Sigmoid colon (tissue), 7 donors: ENCODE results near the gene LRP1B. TPM values are rescaled to one million over a fixed set of nuclear protein-coding genes. Genes with fewer than 3 reads are reported as not detected.

Experiments
- DNase-seq: peaks from one replicate; pipeline ENCODE4 v3.0.0-alpha.2; 2019
- H3K27ac ChIP-seq, 4 donors: fragments of 200-600 bp; sonication (generic); one replicate each; pipeline ENCODE4 v1.5.1; 2016 to 2019; ENCODE audit warnings: mild to moderate bottlenecking in 1 of 4
- H3K27me3 ChIP-seq, 3 donors: fragments of 200-600 bp; sonication (generic); one replicate each; pipeline ENCODE4 v1.5.1; 2019; ENCODE audit warnings: mild to moderate bottlenecking in 1 of 3
- H3K36me3 ChIP-seq, 4 donors: fragments of 200-600 bp; sonication (generic); one replicate each; pipeline ENCODE4 v1.5.1; 2016 to 2019
- H3K4me1 ChIP-seq, 4 donors: fragments of 200-600 bp; sonication (generic); one replicate each; pipeline ENCODE4 v1.5.1; 2017 to 2019
- H3K4me3 ChIP-seq, 4 donors: fragments of 200-600 bp; sonication (generic); one replicate each; pipeline ENCODE4 v1.5.1; 2017 to 2019; ENCODE audit warnings: mild to moderate bottlenecking in 2 of 4, moderate library complexity in 1 of 4
- H3K9me3 ChIP-seq, 4 donors: fragments of 200-600 bp in 3 of 4; sonication (generic) in 3 of 4; one replicate each; pipeline versions ENCODE4 v1.5.1 to v1.6.1; 2013 to 2019
- EP300 ChIP-seq, 4 donors: sonication (generic); formaldehyde crosslinking; IDR thresholded peaks; one replicate each; pipeline ENCODE4 v1.6.1; 2017; ENCODE audit warnings: antibody characterized with exemption in 4 of 4
- POLR2A ChIP-seq, 2 donors: fragments of 450-650 bp; IDR thresholded peaks; one replicate each; pipeline ENCODE4 v1.6.1; 2016; ENCODE audit warnings: antibody characterized with exemption in 2 of 2, mild to moderate bottlenecking in 2 of 2, moderate library complexity in 2 of 2
- POLR2AphosphoS5 ChIP-seq, 4 donors: sonication (generic); formaldehyde crosslinking; IDR thresholded peaks; one replicate each; pipeline ENCODE4 v1.6.1; 2017; ENCODE audit warnings: antibody characterized with exemption in 4 of 4
- WGBS, 2 donors: extraction: QIAGEN DNeasy Blood & Tissue Kit; methylation state at CpG; one replicate each; pipeline ENCODE4 v1.1.7; 2013; 5-methylcytosine and 5-hydroxymethylcytosine counted together
- intact Hi-C: fragments of 100-400 bp; cut with DNase I; formaldehyde crosslinking; loops from one replicate; pipeline ENCODE4 v1.15.1; 2023
- polyA plus RNA-seq, 3 donors: library from polyadenylated mRNA; stranded (reverse); fragments of 200-250 nt; gene quantifications; one replicate each; pipeline ENCODE4 v1.2.3, GENCODE V29; 2013
- total RNA-seq, 4 donors: library from RNA; depleted of rRNA; stranded (reverse); fragments of >200 nt; gene quantifications; one replicate each; pipeline ENCODE4 v1.1.0, GENCODE V29; 2016
- TF ChIP-seq, protein P1 (sequence below), 4 experiments: fragments of 450-650 bp in 3 of 4; fragments of 200-600 bp in 1 of 4; IDR thresholded peaks; one replicate each; pipeline ENCODE4 v1.5.1; 2016 to 2019; ENCODE audit warnings: antibody characterized with exemption in 4 of 4, mild to moderate bottlenecking in 3 of 4, moderate library complexity in 2 of 4
- donor health status: healthy with polysubstance abuse.
- donor health status: Bipolar disorder and iron deficiency.
- donor health status: healthy.

LRP1B gene
- total and polyA plus RNA-seq, 7 donors, result 0.06 to 5.1 (median 2.0) TPM; not detected in 1

DNA sequence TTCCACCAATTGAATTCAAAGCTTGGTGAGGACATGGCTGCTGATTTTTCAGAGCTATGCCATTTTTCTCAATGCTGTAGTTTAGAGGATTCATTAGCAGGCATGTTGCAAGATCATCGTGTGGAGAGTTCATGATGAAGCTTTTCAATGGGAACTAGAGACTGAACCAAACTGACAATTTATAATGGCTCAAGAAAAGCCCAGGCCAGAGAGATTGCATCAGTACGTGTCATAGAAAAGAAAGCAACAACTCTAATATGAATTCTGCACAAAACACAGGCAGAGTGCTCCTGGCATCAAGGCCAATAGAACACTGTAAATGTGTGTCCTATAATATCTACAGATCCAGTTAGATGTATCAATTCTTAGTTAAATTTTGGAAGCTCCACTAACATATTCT is 477.6 kb downstream of the LRP1B start:
- Histone ChIP-seq H3K27ac (no peak overlapping the region), H3K9me3 (no peaks in the 10 kb centered on the region), H3K36me3 (no peaks in the 10 kb centered on the region), H3K27me3 (no peaks in the 10 kb centered on the region), H3K4me1 (no peaks in the 10 kb centered on the region), H3K4me3 (no peak overlapping the region)
- 71 to 86% methylated on average over 2 of the region's 2 CpGs for WGBS, 2 donors
- DNase-seq, result no peak
- intact Hi-C loops, result no loop called here
- TF ChIP-seq EP300 (IDR thresholded peaks at IDR 0.05), result no peak
- TF ChIP-seq POLR2AphosphoS5 (IDR thresholded peaks at IDR 0.05), result no peak
- TF ChIP-seq, protein P1, sequence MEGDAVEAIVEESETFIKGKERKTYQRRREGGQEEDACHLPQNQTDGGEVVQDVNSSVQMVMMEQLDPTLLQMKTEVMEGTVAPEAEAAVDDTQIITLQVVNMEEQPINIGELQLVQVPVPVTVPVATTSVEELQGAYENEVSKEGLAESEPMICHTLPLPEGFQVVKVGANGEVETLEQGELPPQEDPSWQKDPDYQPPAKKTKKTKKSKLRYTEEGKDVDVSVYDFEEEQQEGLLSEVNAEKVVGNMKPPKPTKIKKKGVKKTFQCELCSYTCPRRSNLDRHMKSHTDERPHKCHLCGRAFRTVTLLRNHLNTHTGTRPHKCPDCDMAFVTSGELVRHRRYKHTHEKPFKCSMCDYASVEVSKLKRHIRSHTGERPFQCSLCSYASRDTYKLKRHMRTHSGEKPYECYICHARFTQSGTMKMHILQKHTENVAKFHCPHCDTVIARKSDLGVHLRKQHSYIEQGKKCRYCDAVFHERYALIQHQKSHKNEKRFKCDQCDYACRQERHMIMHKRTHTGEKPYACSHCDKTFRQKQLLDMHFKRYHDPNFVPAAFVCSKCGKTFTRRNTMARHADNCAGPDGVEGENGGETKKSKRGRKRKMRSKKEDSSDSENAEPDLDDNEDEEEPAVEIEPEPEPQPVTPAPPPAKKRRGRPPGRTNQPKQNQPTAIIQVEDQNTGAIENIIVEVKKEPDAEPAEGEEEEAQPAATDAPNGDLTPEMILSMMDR (IDR thresholded peaks at IDR 0.05), result no peak
- TF ChIP-seq POLR2A (IDR thresholded peaks at IDR 0.05), result no peak

DNA sequence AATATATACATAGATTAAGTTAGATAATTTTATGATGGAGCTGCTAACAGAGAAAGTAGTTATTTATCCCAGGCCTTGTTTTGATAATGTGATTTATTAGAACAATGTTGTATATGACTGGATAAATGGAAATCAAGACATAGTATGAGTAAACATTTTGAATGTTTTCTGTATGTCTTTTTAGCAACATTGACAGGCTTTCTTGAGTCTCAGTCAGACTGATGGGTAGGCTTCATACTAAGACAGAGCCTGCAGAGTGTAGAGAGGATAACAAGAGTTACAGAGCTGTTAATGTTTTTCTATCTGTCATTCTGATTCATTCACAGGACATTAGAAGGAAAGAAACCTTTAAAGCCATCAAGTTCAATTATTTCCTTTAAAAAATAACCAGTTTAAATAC is 478.5 kb downstream of the LRP1B start:
- no peak overlapping the region for H3K27ac ChIP-seq
- DNase-seq, result no peak
- H3K9me3 ChIP-seq, result no peaks in the 10 kb centered on the region
- intact Hi-C loops, result no loop called here
- no peaks in the 10 kb centered on the region for H3K27me3 ChIP-seq
- H3K4me3 ChIP-seq, result no peak overlapping the region
- H3K4me1 ChIP-seq, result no peaks in the 10 kb centered on the region
- no peaks in the 10 kb centered on the region for H3K36me3 ChIP-seq
- TF ChIP-seq EP300 (IDR thresholded peaks at IDR 0.05), result no peak
- TF ChIP-seq, protein P1 (IDR thresholded peaks at IDR 0.05), result no peak
- no peak for TF ChIP-seq POLR2AphosphoS5 (IDR thresholded peaks at IDR 0.05)
- no peak for TF ChIP-seq POLR2A (IDR thresholded peaks at IDR 0.05)

DNA sequence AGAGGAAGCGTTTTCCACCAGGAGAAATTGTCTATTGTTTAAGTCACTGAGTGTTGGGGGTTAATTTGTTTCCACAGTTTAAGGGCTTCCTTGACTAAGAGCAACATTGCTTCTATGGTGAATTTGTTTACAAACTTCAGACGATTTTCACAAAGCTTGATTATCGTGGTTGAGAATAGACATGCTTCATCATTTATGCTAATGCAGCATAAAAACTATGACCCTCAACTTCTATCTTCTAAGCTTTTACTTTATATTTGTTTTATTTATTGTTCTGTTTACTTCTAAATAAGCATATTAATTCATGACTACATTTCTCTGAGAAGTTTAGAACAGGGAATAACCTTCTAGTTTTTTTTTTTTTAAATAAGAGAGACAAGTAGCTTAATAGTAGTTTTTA is 483.5 kb downstream of the LRP1B start:
- Histone ChIP-seq H3K27ac (no peak overlapping the region), H3K36me3 (no peaks in the 10 kb centered on the region), H3K4me1 (no peaks in the 10 kb centered on the region), H3K4me3 (no peak overlapping the region), H3K27me3 (no peaks in the 10 kb centered on the region), H3K9me3 (no peaks in the 10 kb centered on the region)
- no peak for DNase-seq
- 59 to 61% methylated on average over 3 of the region's 3 CpGs for WGBS, 2 donors
- no peak for TF ChIP-seq POLR2A (IDR thresholded peaks at IDR 0.05)
- no peak for TF ChIP-seq POLR2AphosphoS5 (IDR thresholded peaks at IDR 0.05)
- TF ChIP-seq, protein P1 (IDR thresholded peaks at IDR 0.05), result no peak
- no peak for TF ChIP-seq EP300 (IDR thresholded peaks at IDR 0.05)
- intact Hi-C loops, result no loop called here

DNA sequence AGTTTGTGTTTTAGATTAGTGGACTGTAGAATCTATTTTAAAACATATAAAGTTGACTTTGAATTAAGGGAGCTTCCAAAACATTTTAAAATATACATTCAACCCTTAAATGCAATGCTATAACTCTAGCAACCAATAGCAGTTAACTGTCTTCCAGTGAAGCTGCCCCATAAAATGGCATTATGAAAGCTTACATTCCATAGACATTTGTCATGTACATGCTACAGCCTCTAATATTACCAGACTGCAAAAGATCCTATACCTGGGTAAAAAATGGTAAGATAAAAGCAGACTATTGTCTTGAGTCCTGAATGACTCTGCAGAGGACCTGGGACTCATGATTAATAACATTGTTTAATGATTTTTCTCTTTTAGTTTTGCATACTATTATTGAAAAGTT is 489.4 kb downstream of the LRP1B start:
- Histone ChIP-seq H3K4me3 (no peak overlapping the region), H3K36me3 (no peaks in the 10 kb centered on the region), H3K27ac (no peak overlapping the region), H3K27me3 (no peaks in the 10 kb centered on the region), H3K9me3 (no peaks in the 10 kb centered on the region), H3K4me1 (no peaks in the 10 kb centered on the region)
- intact Hi-C loops, result no loop called here
- TF ChIP-seq EP300 (IDR thresholded peaks at IDR 0.05), result no peak
- TF ChIP-seq, protein P1 (IDR thresholded peaks at IDR 0.05), result no peak
- TF ChIP-seq POLR2AphosphoS5 (IDR thresholded peaks at IDR 0.05), result no peak
- no peak for TF ChIP-seq POLR2A (IDR thresholded peaks at IDR 0.05)
- DNase-seq, result no peak

DNA sequence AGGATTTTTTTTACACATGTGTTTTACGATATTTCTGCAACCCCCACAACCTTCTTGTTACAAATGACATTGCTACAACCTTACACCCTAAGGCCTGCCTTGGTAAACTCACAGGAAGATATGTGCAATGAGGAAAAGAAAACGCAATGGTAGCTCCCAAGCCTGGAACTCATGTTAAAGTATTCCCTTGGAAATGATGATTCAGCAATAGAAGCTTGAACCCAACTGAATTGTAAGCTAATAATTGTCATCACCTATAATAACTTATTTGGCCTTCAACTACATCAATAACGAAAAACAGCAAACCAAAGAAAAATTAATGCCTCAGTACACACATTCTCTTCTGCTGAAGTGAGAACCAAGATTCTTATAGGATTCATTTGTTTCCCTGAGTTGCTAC is 491.0 kb downstream of the LRP1B start:
- H3K4me3 ChIP-seq, result no peak overlapping the region
- 54 to 66% methylated on average over 3 of the region's 3 CpGs for WGBS, 2 donors
- H3K4me1 ChIP-seq, result no peaks in the 10 kb centered on the region
- intact Hi-C loops, result no loop called here
- no peak for TF ChIP-seq POLR2A (IDR thresholded peaks at IDR 0.05)
- TF ChIP-seq, protein P1 (IDR thresholded peaks at IDR 0.05), result no peak
- TF ChIP-seq POLR2AphosphoS5 (IDR thresholded peaks at IDR 0.05), result no peak
- no peak for TF ChIP-seq EP300 (IDR thresholded peaks at IDR 0.05)
- H3K27me3 ChIP-seq, result no peaks in the 10 kb centered on the region
- H3K36me3 ChIP-seq, result no peaks in the 10 kb centered on the region
- H3K27ac ChIP-seq, result no peak overlapping the region
- no peaks in the 10 kb centered on the region for H3K9me3 ChIP-seq
- no peak for DNase-seq
